ENCODE data around the gene RABGAP1L.

DNA sequence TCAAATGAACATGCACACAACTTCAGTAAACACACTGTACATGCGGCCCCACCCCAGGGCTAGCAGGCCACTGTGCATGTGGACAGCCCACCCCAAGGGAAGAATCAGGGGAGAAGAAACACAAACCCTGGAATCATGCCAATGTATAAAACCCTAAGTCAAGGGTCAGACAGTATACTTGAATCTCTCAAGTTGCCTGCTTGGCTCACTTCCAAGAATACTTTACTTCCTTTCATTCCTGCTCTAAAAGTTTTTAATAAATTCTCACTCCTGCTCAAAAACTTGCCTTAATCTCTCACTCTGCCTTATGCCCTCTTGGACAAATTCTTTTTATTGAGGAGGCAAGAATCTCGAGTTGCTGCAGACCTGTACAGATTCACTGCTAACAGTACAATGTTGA, 609.2 kb downstream of the RABGAP1L start:
- TF ChIP-seq POLR2A (IDR thresholded peaks at IDR 0.05) = no peak
- TF ChIP-seq, protein P1, sequence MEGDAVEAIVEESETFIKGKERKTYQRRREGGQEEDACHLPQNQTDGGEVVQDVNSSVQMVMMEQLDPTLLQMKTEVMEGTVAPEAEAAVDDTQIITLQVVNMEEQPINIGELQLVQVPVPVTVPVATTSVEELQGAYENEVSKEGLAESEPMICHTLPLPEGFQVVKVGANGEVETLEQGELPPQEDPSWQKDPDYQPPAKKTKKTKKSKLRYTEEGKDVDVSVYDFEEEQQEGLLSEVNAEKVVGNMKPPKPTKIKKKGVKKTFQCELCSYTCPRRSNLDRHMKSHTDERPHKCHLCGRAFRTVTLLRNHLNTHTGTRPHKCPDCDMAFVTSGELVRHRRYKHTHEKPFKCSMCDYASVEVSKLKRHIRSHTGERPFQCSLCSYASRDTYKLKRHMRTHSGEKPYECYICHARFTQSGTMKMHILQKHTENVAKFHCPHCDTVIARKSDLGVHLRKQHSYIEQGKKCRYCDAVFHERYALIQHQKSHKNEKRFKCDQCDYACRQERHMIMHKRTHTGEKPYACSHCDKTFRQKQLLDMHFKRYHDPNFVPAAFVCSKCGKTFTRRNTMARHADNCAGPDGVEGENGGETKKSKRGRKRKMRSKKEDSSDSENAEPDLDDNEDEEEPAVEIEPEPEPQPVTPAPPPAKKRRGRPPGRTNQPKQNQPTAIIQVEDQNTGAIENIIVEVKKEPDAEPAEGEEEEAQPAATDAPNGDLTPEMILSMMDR (IDR thresholded peaks at IDR 0.05) = no peak

Data from thyroid gland (tissue), 4 donors.